Measurements from ENCODE around the gene AZU1. TPM values are rescaled to one million over a fixed set of nuclear protein-coding genes. Genes with fewer than 3 reads are reported as not detected.

The AZU1 gene
- total RNA-seq, 1 donor from 2014 or later: not detected

- DNase-seq (ENCODE audit: low read depth): no peak
- no peak for TF ChIP-seq CTCF (conservative IDR thresholded peaks at IDR 0.05; ENCODE audit: low read depth, low read length)
- no peak overlapping the region for H3K4me3 ChIP-seq (ENCODE audit: low read depth, low read length)
Observed at GRCh38 chr19:811506-812048, 16.1 kb upstream of the AZU1 start.

- H3K4me3 ChIP-seq (ENCODE audit: low read depth, low read length): no peak overlapping the region
- DNase-seq (ENCODE audit: low read depth): no peak
- no peak for TF ChIP-seq CTCF (conservative IDR thresholded peaks at IDR 0.05; ENCODE audit: low read depth, low read length)
Observed at GRCh38 chr19:812049-812746, 15.4 kb upstream of the AZU1 start.

- DNase-seq (ENCODE audit: low read depth): no peak
- TF ChIP-seq CTCF (conservative IDR thresholded peaks at IDR 0.05; ENCODE audit: low read depth, low read length): no peak
- H3K4me3 ChIP-seq (ENCODE audit: low read depth, low read length): no peak overlapping the region
Observed at GRCh38 chr19:812747-813218, 14.9 kb upstream of the AZU1 start.

GRCh38 chr19:813219-814151 is 14.2 kb upstream of the AZU1 start:
- H3K4me3 ChIP-seq (ENCODE audit: low read depth, low read length): no peak overlapping the region
- DNase-seq (ENCODE audit: low read depth): no peak
- no peak for TF ChIP-seq CTCF (conservative IDR thresholded peaks at IDR 0.05; ENCODE audit: low read depth, low read length)

GRCh38 chr19:814152-815078 is 13.2 kb upstream of the AZU1 start:
- no peak for TF ChIP-seq CTCF (conservative IDR thresholded peaks at IDR 0.05; ENCODE audit: low read depth, low read length)
- no peak for DNase-seq (ENCODE audit: low read depth)
- no peak overlapping the region for H3K4me3 ChIP-seq (ENCODE audit: low read depth, low read length)

- no peak overlapping the region for H3K4me3 ChIP-seq (ENCODE audit: low read depth, low read length)
- DNase-seq (ENCODE audit: low read depth): no peak
- TF ChIP-seq CTCF (conservative IDR thresholded peaks at IDR 0.05; ENCODE audit: low read depth, low read length): no peak
Observed at GRCh38 chr19:815079-815774, 12.4 kb upstream of the AZU1 start.

Data from epithelial cell of proximal tubule (primary cell).